NCI-H1092 (cell line): ENCODE measurements around the gene ADGRG6.

Experiments
- DNase-seq: peaks from one replicate; lab custom pipeline; 2025; lab: John Stamatoyannopoulos, UW

Gene ADGRG6

DNA sequence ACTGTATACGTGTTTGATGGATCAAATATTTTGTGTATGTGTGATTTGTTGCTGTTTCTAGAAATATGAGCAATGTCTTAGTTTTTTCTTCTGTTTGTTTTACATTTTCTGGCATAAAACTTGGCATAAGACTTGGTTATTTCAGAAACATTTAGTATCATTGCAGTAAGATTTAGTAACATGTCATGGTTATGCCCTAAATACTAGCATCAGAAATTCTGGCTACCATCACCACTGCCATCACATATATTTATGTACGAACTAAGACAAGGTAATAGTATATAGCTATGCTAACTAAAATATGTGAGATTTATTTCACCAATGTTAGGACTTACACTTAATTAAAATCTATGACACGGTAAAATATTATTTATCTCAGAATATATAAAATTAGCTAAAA is 10.3 kb upstream of the ADGRG6 start:
- no peak for DNase-seq

DNA sequence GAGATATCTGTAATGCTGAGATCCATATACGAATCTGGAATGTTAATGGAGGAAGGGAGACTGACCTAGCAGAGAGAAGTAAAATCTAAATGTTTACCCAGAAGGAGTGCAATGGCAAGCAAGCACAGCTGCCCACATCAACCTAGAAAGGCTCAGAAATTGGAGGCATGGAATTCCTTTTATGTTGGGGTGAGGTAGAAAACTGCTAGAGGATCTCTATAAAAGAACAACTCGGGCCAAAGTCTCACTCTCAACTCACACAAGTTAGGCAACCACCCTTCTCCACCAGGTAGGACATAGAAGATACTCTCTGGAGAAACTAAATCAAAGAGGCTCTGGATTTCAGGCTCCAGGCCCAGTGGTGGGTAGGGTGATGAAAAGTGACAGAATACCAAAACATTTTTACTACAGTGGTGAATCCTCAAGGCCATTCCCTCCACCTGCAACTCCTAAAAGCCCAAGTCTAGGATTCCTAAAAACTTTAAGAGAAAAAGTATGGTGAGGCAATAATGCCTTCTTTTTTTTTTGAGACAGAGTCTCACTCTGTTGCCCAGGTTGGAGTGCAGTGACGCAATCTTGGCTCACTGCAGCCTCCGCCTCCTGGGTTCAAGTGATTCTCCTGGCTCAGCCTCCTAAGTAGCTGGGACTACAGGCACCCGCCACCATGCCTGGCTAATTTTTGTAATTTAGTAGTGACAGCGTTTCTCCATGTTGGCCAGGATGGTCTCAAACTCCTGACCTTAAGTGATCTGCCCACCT is 9.5 kb upstream of the ADGRG6 start:
- no peak for DNase-seq

DNA sequence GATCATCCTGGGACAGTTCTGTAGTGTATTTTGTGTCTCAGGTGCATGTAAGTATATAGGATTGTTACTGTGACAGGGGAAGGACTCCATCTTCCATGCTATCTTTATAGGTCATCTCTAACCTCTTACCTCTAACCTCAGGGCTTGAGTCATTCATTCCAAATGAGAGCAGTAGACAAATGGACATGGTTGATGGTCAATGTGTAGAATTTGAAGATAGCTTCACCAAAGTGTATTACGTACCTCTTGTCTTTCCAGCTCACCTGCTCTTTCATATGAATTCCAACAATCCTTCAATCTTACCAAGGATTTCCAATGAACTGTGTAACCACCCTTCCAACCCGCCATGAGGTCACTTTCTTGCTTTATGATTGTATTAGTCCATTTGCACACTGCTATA is 8.7 kb upstream of the ADGRG6 start:
- no peak for DNase-seq

DNA sequence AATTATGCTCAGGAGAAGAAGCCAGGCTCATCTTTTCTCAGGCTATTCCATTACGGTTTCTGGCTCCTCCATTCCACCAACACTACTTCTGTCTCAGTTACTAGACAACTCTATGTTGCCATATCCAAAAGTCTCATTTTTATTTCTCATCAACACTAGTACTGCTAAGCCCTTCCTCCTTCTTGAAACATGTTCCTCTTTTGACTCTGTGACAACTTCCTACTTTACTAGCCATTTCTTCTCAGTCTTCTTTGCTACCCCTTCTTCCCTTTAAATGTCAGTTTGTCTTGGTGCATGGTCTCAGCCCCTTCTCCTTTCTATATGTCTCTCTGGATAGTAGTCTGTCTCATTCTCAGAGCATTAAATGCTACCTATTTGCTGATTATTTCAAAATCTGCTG is 7.1 kb upstream of the ADGRG6 start:
- no peak for DNase-seq

DNA sequence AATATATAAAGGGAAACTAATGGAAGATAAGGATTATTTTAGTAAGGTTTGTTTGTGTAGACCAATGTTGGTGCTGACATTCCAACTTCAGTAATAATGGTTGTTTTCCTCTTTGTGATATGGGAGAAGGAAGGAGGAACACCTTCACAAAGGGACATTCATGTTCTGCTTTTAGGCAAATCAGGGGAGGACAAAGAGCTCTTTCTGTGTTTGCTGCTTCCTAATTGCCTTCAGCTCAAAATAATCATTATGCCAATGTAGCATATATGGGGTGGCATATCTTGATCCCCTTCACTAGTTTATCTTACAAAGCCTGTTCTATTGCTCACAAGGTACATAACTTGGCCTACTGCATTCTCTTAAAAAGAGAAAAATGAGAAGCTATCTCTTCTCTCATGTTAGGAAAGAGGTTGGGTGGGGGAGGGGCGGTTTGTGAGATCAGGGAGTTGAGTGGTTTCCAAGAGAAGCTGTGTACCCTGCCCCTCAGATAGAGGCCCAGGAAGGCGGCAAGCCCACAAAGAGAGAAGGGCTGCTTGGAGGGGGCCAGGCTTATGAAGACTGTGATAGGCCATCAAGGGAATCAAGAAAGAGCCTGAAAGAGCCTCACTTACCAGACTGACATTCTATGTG is 4.7 kb upstream of the ADGRG6 start:
- no peak for DNase-seq

DNA sequence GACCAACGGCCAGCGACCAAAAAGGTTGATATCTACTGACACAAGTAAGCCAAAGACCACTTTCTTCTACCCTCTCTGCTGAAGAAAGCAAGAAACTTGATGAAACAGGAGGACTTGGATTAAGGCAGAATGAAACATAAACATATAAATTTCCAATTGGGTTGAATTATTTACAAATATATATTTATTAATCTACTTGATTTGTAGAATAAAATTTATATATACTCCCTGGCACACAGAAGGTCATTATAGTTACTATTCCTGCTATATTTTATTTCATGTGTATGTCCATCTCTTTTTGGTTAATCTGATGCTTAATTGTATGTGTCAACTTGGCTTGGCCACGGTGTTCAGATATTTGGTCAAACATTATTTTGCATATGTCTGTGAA is 4.2 kb upstream of the ADGRG6 start:
- DNase-seq: no peak

DNA sequence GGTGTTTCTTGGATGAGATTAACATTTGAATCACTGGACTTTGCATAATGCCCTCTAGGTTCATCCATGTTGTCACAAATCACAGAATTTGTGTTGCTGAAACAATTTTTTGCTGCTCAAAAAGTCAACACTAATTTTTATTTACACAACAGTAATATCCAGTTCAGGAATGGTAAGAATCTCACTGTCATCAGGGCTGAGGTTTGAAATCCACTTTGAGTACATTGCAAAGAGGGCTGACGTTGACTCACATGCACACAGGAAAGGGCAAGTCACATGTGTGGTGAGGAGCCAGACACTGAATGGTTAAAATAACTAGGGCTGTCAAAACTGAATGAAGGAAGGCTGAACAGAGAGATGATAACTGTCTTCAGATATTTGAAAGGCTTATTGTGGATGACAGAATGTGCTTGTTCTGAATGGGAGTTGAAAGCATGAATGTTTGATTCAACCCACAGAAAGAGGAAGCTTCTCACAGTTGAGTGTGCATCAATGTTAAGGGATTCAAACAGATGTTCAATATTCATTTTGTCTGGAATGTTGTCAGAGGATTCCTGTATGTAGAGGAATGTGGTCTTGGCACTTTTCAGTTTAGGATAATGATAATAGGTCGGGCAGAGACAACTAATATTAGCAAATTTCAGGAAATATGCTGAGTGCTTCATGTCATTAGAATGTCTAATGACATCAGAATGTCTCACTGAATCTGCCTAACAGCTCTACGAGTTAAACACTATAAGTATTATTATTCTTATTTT is 3.6 kb upstream of the ADGRG6 start:
- no peak for DNase-seq

DNA sequence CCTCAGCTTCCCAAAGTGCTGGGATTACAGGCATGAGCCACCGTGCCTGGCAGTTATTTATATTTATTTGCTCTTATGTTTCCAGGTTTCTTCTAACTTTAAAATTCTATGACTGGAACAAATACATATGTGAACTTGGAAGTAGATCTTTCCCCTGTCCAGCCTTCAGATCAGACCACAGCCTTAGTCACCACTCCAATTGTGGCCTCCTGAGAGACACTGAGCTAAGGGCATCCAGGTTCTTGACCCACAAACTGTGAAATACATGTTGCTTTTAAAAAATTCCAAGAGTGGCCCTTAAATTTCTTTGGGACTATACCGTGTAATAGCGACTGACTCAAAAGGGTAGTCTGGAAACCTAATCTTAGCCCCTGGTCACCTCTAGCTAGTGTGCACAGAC is 1.5 kb upstream of the ADGRG6 start:
- no peak for DNase-seq

DNA sequence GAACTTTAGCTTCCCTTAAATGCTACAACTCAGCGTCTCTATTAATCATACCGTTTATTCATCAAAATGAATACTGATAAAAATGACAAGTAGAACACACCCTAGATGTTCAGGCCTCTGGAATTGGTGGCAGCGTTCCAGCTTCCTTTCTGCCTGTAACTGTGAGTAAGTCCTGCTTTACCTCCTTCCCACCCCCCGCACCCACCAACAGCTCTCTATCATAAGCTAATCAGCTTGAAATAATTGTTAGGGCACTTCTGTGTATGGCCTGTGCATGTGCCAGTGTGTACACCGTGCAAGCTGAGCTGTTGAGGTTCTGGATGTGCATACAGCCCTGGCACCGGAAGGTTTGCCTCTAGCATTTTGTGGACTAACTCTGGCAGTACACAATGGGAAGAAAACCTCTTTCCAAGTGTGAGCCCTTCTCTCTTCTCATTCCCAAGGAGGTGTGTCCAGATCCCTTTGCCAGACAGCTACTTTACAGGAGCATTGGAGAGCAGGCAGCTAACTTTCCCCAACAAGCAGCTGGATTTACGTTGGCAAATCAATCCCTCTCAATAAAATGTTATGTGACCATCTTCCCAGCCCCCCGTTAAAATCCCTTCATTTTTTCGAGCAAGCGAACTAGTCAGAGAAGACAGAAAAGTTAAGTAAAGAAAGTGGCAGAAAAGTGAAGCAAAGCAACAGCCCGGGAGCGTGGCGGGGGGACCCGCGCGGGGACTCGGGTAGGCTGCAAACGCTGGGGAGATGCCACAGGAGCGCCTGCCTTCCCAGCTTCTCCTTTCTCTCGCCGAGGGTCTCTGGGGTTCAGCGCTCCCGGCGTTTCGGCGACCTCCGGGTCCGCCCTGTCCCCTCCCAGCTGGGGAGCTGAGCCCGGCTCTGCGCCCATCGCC is 803 bp upstream of the ADGRG6 start:
- no peak for DNase-seq

DNA sequence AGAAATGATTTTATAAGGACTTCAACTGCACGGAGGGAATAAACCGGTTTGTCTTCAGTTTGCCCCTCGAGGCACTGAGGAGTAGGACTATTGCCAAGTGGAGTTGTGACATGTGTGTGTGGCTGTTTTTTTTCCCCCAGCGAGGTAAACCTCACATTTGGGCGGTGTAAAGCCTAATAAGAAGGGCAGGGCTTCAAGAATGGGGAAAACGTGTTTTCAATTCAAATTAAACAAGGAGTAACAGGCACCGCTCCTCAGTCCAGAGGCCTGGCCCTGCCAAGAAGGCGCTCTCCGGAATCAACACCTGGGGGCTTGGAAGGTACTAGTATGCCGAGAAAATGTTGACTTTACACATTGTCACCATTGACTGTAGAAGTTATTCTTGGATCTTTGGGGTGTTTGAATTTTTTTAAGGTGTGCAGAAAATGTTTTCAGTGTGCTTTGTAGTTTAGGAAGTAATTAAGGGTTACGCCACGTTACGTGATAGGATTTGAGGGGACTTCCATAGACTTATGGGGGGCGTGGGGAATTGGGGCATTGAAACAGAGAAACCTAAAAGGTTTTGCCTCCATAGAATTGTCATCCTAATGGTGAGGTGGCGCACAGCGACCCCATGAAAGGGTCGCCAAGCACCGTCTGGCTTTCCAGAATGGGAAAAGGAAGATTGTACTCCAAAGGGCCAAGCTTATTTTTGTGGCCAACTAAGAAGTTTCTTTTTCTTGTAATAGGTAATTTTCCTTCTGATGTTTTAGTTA is 791 bp downstream of the ADGRG6 start:
- no peak for DNase-seq

DNA sequence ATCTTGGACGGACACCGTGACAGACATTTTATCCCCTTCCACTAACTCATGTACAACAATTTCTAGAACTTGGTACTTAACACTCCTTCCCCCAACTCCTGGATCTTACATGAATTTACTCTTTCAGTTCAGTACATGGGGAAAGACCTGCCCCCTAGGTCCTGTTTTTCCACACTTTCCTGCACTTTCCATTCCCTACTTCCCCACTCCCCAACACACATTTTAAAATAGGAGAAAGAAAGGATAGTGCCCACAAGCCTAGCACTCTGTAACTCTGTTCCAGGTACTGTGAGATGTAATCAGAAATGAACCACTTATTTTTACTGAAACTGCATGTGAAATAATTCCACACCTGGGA is 1.3 kb downstream of the ADGRG6 start:
- DNase-seq: no peak

DNA sequence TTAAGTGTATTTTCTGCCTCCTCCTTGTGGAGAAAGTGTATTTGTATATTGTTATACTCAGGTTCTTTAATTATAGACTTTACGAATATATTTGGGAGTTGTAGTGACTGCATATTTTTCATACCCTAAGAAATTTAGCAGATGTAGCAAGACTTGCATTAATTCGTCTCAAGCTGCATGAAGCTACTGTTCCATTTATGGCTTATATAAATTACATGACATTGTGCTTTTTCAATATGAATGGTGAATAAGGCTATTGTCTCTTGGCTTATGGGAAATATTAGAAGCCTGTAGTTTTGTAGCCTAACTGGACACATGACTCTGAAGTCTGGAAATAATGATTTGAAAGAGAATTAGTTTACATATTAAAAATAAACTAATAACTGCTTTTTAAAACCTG is 2.4 kb downstream of the ADGRG6 start:
- DNase-seq: no peak

DNA sequence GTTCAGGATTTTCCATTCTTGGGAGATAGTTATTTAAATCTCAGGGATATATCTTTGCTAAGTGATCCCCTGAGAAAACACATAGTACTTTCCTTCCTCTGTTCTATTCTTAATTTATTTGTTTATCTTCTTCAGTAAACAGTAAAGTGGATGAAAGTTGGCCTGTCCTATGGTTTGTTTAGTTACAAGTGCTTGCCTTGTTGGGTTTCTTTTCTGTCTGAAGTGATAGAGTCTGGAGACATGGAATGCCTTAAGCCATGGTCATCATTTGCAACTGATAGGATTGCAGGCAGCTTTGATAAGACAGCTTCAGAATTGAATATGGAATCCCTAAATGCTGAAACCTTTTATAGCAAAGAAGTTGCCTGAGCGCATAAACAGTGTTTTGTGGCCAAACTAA is 4.9 kb downstream of the ADGRG6 start:
- DNase-seq: no peak

DNA sequence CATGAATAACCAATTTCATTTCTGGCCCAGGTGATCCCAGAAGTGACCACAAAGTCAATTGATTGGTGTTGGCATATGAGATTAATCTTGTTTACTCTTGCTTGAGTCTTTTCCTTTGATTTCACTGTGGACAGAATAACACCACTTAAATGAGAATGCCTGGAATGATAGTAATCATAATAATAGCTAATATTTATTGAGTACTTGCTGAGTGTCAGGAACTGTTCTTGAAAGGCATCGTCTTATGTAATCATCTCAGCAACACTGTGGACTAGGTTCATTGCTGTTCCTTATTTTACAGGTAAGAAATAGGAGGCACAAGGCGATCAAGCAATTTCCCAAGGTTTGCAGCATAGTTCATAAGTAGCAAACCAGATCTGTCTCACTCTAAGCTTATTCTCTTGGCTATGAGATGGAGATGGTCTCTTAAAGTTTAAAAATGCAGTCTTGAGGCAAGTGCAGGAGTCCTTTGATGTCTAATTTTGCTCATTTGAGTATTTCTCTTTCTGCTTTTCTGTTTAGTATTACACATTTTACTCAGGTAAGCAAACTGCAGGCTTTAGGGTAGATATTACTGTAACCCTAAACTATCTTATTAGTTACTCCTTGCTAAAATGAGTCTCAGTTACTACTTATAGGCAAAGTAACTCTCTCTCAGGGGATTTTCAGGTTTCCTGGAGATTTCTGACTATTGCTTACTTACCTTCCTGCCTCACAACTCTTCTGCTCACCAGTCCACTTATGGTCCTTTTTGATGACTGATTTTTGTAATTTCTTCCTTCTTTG is 6.3 kb downstream of the ADGRG6 start:
- DNase-seq: no peak

DNA sequence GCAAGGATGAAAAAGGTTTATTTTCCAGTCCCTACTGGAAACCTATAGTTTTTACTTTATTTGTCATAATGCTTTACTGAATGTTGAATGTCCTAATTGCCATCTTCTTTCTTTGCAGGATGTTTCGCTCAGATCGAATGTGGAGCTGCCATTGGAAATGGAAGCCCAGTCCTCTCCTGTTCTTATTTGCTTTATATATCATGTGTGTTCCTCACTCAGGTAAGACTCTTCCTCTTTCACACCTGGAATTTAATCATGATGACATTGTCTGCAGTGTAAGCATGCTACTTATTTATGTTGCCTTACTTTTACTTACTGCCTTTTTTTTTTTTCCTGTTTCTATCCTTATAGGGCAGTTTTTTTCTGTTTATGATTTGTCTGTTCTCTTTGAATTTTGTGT is 7.6 kb downstream of the ADGRG6 start:
- no peak for DNase-seq

DNA sequence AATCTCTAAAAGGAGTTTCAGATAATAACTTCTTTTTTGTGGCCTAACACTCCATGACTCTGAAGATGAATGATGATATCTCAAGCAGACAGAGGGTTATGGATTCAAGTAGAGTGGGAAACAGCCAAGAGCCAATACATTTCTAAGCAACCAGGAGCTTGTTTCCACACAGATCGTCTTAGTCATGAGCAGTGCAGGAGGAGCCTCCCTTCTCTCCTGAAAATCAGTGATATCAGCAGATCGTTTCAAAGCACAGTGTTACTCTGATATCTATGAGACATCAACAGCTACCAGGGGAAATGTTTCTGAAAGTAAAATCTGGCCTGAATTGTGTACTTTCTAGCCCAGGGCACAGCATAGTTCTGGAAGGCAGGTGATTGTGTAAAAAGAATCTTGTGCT is 11.5 kb downstream of the ADGRG6 start:
- DNase-seq: no peak

DNA sequence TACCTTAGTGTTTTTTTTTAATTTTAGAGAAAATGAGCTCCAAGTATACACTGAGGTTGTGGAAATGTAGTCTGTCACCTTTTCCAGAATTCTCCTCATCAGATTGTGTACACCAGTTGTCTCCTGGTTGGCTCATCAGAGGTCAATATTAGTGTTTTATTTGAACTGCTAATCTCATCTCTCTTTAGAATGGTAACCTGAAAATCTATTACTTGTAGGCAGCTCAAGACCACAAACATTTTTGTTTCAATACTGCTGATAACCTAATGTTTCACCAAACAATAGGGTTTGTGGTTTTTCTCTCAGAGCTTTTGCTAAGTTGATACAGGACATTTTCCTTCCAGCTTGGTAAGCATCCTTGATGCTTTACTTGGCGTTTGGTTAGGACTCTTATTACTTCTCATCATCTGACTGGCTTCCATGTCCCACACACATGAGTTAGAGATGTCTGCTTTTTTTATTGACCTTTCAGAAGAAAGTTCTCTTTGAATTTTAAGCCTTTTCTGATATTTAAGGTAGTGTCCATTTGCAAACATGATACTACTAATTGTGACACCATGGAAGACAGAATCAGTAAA is 15.1 kb downstream of the ADGRG6 start:
- DNase-seq: no peak

DNA sequence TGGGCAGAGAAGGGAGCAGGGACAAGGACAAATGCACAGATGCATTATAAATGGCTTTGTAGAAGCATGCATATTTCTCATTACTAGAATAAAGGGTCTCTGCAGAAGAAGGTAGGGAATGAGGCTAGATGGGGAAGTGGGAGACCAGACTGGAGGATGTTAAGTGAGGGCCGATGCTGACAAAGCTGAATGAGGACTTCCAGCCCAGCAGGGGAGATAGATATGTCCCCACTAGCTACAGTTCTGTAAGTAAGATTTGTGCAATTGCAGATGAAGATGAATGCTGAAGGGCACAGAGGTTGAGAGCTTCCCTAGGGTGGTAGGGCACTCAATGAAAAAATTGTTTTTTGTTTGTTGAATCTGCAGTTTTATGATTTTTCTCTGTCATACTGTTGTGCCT is 16.9 kb downstream of the ADGRG6 start:
- DNase-seq: no peak

DNA sequence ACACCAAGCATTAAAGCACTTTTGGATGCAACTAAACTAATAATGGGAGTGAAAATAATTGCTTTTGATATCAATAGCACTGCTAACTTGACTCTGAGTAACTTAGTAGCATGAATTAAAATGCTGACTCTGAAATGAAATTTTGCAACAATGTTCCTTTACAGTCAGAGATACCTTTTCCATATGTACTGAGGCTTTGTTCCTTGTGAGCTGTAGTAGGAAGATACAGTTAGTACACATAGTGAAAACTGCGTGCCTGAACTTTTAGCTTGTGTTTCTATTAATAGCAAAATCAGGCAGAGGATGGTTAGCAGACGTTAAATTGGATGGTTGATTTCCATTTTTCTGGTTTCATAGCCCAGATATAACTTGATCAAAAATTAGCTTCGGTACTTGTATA is 18.6 kb downstream of the ADGRG6 start:
- DNase-seq: no peak

DNA sequence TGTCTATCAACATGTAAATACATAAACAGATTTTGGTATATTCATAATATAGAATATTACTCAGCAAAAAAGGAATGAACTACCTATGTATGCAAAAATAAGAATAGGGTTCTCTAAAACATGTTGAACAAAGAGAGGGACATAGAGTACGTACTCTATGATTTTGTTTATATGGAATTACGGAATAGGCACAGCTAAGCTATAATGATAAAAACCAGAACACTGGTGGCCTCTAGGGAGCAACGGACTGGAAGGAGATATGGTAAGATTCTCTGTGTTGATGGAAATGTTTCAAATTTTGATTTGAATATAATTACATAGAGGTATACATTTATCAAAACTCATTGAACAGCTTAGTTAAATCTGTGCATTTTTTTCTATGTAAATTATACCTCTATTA is 19.6 kb downstream of the ADGRG6 start:
- DNase-seq: no peak

DNA sequence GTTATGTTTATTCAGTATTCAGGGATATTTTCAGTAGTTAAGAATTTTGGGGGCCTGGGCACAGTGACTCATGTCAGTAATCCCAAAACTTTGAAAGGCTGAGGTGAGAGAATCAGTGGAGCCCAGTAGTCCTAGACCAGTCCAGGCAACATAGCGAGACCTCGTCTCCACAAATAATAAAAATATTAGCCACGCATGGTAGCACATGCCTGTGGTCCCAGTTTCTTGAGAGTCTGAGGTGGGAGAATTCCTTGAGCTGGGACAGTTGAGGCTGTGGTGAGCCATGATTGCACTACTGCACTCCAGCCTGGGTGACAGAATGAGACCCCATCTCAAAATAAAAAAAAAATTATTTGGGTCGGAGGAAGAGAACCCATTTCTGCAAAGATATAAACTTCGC is 20.3 kb downstream of the ADGRG6 start:
- no peak for DNase-seq
